ENCODE results near the gene EML2. TPM values are rescaled to one million over a fixed set of nuclear protein-coding genes. Genes with fewer than 3 reads are reported as not detected.
A peak's percentile ranks its signal among the peaks of the same experiment; 100 is the strongest.

EML2 gene
- total RNA-seq, 1 donor from 2014 or later: 36.9 TPM

- DNase-seq (ENCODE audit: low spot score in 2 of 2, unreplicated experiment in 2 of 2): peak; percentile 44 to 79
- peaks cover 9% of the 10 kb centered on the region for H3K9me3 Mint-ChIP-seq
- H3K36me3 Mint-ChIP-seq: peaks cover 16% of the 10 kb centered on the region
- peaks cover 6% of the 10 kb centered on the region for H3K4me1 Mint-ChIP-seq
- H3K27me3 Mint-ChIP-seq (ENCODE audit: low read depth): peaks cover 19% of the 10 kb centered on the region
- H3K4me3 Mint-ChIP-seq: peak overlapping the region; percentile 56
- H3K27ac Mint-ChIP-seq: peak overlapping the region; percentile 60
- TF ChIP-seq, protein P1, sequence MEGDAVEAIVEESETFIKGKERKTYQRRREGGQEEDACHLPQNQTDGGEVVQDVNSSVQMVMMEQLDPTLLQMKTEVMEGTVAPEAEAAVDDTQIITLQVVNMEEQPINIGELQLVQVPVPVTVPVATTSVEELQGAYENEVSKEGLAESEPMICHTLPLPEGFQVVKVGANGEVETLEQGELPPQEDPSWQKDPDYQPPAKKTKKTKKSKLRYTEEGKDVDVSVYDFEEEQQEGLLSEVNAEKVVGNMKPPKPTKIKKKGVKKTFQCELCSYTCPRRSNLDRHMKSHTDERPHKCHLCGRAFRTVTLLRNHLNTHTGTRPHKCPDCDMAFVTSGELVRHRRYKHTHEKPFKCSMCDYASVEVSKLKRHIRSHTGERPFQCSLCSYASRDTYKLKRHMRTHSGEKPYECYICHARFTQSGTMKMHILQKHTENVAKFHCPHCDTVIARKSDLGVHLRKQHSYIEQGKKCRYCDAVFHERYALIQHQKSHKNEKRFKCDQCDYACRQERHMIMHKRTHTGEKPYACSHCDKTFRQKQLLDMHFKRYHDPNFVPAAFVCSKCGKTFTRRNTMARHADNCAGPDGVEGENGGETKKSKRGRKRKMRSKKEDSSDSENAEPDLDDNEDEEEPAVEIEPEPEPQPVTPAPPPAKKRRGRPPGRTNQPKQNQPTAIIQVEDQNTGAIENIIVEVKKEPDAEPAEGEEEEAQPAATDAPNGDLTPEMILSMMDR (IDR thresholded peaks at IDR 0.05; ENCODE audit: unreplicated experiment): peak; percentile 96
These were observed 31.8 kb downstream of the EML2 start for GRCh38 chr19:45607071-45608029.

- Mint-ChIP-seq H3K27ac (no peak within 1 kb of the TSS), H3K9me3 (no peaks in the 10 kb centered on the region), H3K4me1 (peaks cover 3% of the 10 kb centered on the region), H3K4me3 (no peak within 1 kb of the TSS), H3K36me3 (no peaks in the 10 kb centered on the region), H3K27me3 (ENCODE audit: low read depth) (peaks cover 73% of the 10 kb centered on the region)
- TF ChIP-seq, protein P1 (IDR thresholded peaks at IDR 0.05; ENCODE audit: unreplicated experiment): no peak
- no peak for DNase-seq (ENCODE audit: low spot score in 2 of 2, unreplicated experiment in 2 of 2)
These were observed 37.4 kb downstream of the EML2 start, which contains the start of gene GPR4 for GRCh38 chr19:45601524-45602374. TSS of gene GPR4 (minus strand) at chr19:45602212. CDS start at chr19:45591866, 10,346 bp downstream.

- Mint-ChIP-seq H3K9me3 (no peaks in the 10 kb centered on the region), H3K4me1 (peaks cover 3% of the 10 kb centered on the region), H3K36me3 (no peaks in the 10 kb centered on the region), H3K27ac (no peak overlapping the region), H3K27me3 (ENCODE audit: low read depth) (peaks cover 79% of the 10 kb centered on the region), H3K4me3 (no peak overlapping the region)
- no peak for DNase-seq (ENCODE audit: low spot score in 2 of 2, unreplicated experiment in 2 of 2)
- TF ChIP-seq, protein P1 (IDR thresholded peaks at IDR 0.05; ENCODE audit: unreplicated experiment): no peak
These were observed 38.1 kb downstream of the EML2 start for GRCh38 chr19:45601115-45601514.

DNA sequence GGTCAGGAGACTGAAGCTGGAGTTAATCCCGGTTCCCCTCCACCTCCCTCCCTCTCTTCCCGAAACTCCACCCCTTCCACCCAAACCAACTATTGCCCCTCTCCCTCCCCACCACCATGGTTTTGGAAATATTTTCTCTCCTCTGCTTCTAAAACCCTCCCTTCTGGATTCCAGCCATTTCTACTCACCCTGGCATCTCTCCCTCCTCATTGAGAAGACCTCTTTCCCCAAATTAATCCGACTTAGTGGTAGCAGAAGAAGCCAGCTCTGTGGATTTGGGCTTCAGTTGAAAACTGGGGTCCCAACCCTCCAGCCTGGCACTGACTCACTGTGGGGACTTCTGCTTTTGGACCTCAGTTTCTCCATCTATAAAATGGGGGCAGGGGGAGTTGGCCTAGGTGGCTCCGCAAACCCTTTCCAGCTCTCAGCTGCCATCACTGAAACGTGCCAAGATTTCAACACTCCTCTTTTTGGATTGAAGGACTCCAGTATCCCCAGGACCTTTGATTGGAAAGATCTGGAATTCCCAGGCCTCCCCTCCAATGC is 38.8 kb downstream of the EML2 start:
- TF ChIP-seq, protein P1 (IDR thresholded peaks at IDR 0.05; ENCODE audit: unreplicated experiment): no peak
- Mint-ChIP-seq H3K9me3 (no peaks in the 10 kb centered on the region), H3K27me3 (ENCODE audit: low read depth) (peaks cover 86% of the 10 kb centered on the region), H3K27ac (no peak overlapping the region), H3K4me1 (peaks cover 3% of the 10 kb centered on the region), H3K4me3 (no peak overlapping the region), H3K36me3 (no peaks in the 10 kb centered on the region)
- DNase-seq (ENCODE audit: low spot score in 2 of 2, unreplicated experiment in 2 of 2): no peak

DNA sequence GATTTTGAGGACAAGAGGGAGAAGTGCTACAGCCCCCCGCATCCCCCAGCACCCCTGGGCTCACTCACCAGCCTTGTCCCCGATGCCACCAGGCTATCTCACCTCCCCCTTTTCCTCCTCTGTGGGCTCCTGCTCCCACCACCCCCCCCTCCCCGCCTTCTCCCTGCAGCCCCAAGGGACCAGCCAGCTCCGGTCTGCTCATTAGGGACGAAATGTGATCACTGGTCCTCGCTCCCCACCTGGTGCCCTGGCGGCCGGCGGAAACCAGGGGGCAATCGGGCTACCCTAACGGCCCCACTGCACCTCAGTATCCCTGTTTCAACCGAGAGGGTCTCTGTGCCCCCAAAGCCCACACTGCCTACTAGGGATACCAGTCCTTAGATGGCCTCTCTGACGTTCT is 39.9 kb downstream of the EML2 start:
- H3K27ac Mint-ChIP-seq: no peak overlapping the region
- no peak for DNase-seq (ENCODE audit: low spot score in 2 of 2, unreplicated experiment in 2 of 2)
- H3K36me3 Mint-ChIP-seq: no peaks in the 10 kb centered on the region
- H3K9me3 Mint-ChIP-seq: no peaks in the 10 kb centered on the region
- peaks cover 3% of the 10 kb centered on the region for H3K4me1 Mint-ChIP-seq
- peaks cover 90% of the 10 kb centered on the region for H3K27me3 Mint-ChIP-seq (ENCODE audit: low read depth)
- H3K4me3 Mint-ChIP-seq: no peak overlapping the region
- TF ChIP-seq, protein P1 (IDR thresholded peaks at IDR 0.05; ENCODE audit: unreplicated experiment): no peak

All from mesothelial cell of epicardium (in vitro differentiated cells).